HepG2 (cell line): ENCODE measurements around the gene SAMD10. TPM values are rescaled to one million over a fixed set of nuclear protein-coding genes. Genes with fewer than 3 reads are reported as not detected.

Experiments used
- MEF2D ChIP-seq: sonication (generic); formaldehyde crosslinking; IDR thresholded peaks from 2 replicates; pipeline ENCODE4 v1.5.1; 2020; ENCODE audit warnings: mild to moderate bottlenecking, missing genetic modification reagents
- NFKB2 ChIP-seq: sonication (generic); formaldehyde crosslinking; IDR thresholded peaks from 2 replicates; pipeline ENCODE4 v1.4.0; 2020; ENCODE audit warnings: missing genetic modification reagents, borderline replicate concordance
- NR1H2 ChIP-seq: sonication (generic); formaldehyde crosslinking; IDR thresholded peaks from 2 replicates; pipeline ENCODE4 v1.8.1; 2022; ENCODE audit warnings: low read depth, missing genetic modification reagents, borderline replicate concordance
- REL ChIP-seq: sonication (generic); formaldehyde crosslinking; conservative IDR thresholded peaks from 2 replicates; pipeline ENCODE4 v1.8.0; 2022; ENCODE audit warnings: mild to moderate bottlenecking, missing genetic modification reagents, moderate library complexity
- SMAD1 ChIP-seq: sonication (generic); formaldehyde crosslinking; IDR thresholded peaks from 2 replicates; pipeline ENCODE4 v1.4.0; 2020; ENCODE audit warnings: missing genetic modification reagents, low read depth, mild to moderate bottlenecking, borderline replicate concordance
- SMYD3 ChIP-seq: sonication (generic); formaldehyde crosslinking; IDR thresholded peaks from 2 replicates; pipeline ENCODE4 v1.8.1; 2023; ENCODE audit warnings: mild to moderate bottlenecking, missing genetic modification reagents
- SP1 ChIP-seq, 2 experiments: fragments of 450-650 bp in 1 of 2; sonication (generic) in 1 of 2; formaldehyde crosslinking in 1 of 2; IDR thresholded peaks; 2 replicates each; pipeline versions ENCODE4 v1.4.0 to v1.6.1; 2016 to 2020; ENCODE audit warnings: missing genetic modification reagents in 1 of 2
- SRSF4 ChIP-seq: fragments of 200-400 bp; formaldehyde crosslinking; IDR thresholded peaks from one replicate; pipeline ENCODE4 v1.6.1; 2018; ENCODE audit warnings: mild to moderate bottlenecking, low read depth, low read length, moderate library complexity; ENCODE audit not compliant: poor library complexity, severe bottlenecking
- ZNF256 ChIP-seq: sonication (generic); formaldehyde crosslinking; conservative IDR thresholded peaks from 2 replicates; pipeline ENCODE4 v1.4.0; 2020; ENCODE audit warnings: missing genetic modification reagents
- ZNF660 ChIP-seq: sonication (generic); formaldehyde crosslinking; IDR thresholded peaks from 2 replicates; pipeline ENCODE4 v1.5.1; 2020; ENCODE audit warnings: mild to moderate bottlenecking, low read depth, missing genetic modification reagents, borderline replicate concordance
- ZNF781 ChIP-seq: sonication (generic); formaldehyde crosslinking; IDR thresholded peaks from 2 replicates; pipeline ENCODE4 v1.5.1; 2020; ENCODE audit warnings: borderline replicate concordance, mild to moderate bottlenecking, missing genetic modification reagents; ENCODE audit errors: not compliant biosample characterization
- polyA plus RNA-seq, 8 experiments: library from polyadenylated mRNA; depleted of rRNA in 3 of 8; stranded (reverse) in 7 of 8; unstranded in 1 of 8; fragments of >200 nt; fragmentation: Illumina TruSeq in 4 of 8; extraction: Trizol in 4 of 8; gene quantifications; 2 replicates each; pipeline versions ENCODE4 v1.2.1 to v1.2.3, GENCODE V29; 2011 to 2016; ENCODE audit warnings: low read depth in 4 of 8, missing spikeins in 1 of 8, mixed read lengths in 1 of 8; ENCODE audit not compliant: insufficient read depth in 1 of 8
- total RNA-seq, 5 experiments: library from RNA; depleted of rRNA; stranded (reverse); fragments of >200 nt; fragmentation: Illumina TruSeq; extraction: Trizol; gene quantifications; 2 replicates each; pipeline ENCODE4 v1.2.3, GENCODE V29; 2016; ENCODE audit warnings: low read depth in 1 of 5
- TF ChIP-seq, protein P1 (sequence below): IDR thresholded peaks from 2 replicates; pipeline ENCODE4 v1.6.1; 2016
- TF ChIP-seq, protein P2 (sequence below): fragments of 450-650 bp; IDR thresholded peaks from 2 replicates; pipeline ENCODE4 v1.6.1; 2017; ENCODE audit warnings: mild to moderate bottlenecking
- TF ChIP-seq, protein P3 (sequence below): sonication (generic); formaldehyde crosslinking; IDR thresholded peaks from 2 replicates; pipeline ENCODE4 v1.4.0; 2020; ENCODE audit warnings: mild to moderate bottlenecking, missing genetic modification reagents
- TF ChIP-seq, protein P4 (sequence below): sonication (generic); formaldehyde crosslinking; IDR thresholded peaks from 2 replicates; pipeline ENCODE4 v1.5.0; 2020; ENCODE audit warnings: missing genetic modification reagents
- TF ChIP-seq, protein P5 (sequence below): sonication (generic); formaldehyde crosslinking; IDR thresholded peaks from 2 replicates; pipeline ENCODE4 v1.4.0; 2020; ENCODE audit warnings: missing genetic modification reagents
- TF ChIP-seq, protein P6 (sequence below): sonication (generic); formaldehyde crosslinking; IDR thresholded peaks from 2 replicates; pipeline ENCODE4 v1.5.1; 2020; ENCODE audit warnings: missing genetic modification reagents, mild to moderate bottlenecking, borderline replicate concordance

Gene SAMD10
- total and polyA plus RNA-seq, 2 of the 13 experiments (the other 11 are each of a cell fraction or from before 2014, with no cell fraction given) = 6.1 to 11.0 TPM

DNA sequence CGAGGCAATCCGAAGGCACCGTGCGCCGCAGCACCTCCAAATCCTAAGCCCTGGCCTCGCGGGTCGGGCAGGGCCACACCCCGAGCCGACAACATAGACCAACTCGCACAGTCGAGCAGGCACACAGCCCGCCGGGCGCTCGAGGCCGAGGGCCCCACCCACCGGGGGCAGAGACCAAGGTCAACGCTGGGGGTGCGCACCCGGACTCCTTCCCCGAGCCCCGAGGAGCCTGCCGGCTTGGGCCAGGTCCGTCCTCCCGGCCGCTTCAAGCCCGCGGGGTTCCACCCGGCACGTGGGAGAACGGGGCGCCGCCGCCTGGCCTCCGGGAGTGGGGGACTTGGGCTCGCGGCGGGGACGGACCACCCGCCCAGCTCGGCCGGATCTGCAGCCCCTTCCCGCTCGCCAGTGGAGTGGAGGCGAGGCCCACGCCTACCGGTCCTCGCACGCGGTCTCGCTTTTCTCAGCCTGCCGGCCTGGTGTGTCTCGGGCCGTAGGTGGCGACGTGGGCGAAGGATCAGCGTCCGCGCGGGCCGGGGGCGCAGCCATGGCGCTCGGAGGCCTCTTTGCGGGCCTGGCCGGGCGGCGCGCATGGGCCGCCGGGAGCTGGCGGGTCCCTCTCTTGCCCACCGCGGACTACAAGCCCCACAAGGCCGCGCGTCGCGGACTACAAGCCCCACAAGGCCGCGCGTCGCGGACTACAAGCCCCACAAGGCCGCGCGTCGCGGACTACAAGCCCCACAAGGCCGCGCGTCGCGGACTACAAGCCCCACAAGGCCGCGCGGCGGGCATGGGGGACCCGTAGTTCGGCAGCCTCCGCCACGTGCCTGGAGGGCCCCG is 23.4 kb downstream of the SAMD10 start, which contains the start of gene UCKL1 (continued):
- TF ChIP-seq ZNF256 (CRISPR knock-in tag) (peak; percentile 84; the same call in 1 of the 2 replicates), NFKB2 (CRISPR knock-in tag) (peak; percentile 97; the same call in 1 of the 2 replicates), SRSF4 (peak; percentile 98), SMYD3 (CRISPR knock-in tag) (peak; percentile 94), ZNF781 (peak; percentile 88), NR1H2 (CRISPR knock-in tag) (peak; percentile 99), SP1 (IDR thresholded peaks at IDR 0.05) (no peak), SP1 (CRISPR knock-in tag; IDR thresholded peaks at IDR 0.05) (peak; percentile 88), ZNF660 (CRISPR knock-in tag) (peak; percentile 95; the same call in 1 of the 2 replicates), REL (CRISPR knock-in tag) (peak; percentile 94), MEF2D (CRISPR knock-in tag) (peak; percentile 61; the same call in 1 of the 2 replicates), SMAD1 (CRISPR knock-in tag) (peak; percentile 90; the same call in 1 of the 2 replicates)
- TF ChIP-seq, protein P1, sequence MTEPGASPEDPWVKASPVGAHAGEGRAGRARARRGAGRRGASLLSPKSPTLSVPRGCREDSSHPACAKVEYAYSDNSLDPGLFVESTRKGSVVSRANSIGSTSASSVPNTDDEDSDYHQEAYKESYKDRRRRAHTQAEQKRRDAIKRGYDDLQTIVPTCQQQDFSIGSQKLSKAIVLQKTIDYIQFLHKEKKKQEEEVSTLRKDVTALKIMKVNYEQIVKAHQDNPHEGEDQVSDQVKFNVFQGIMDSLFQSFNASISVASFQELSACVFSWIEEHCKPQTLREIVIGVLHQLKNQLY = peak; percentile 33
- TF ChIP-seq, protein P2, sequence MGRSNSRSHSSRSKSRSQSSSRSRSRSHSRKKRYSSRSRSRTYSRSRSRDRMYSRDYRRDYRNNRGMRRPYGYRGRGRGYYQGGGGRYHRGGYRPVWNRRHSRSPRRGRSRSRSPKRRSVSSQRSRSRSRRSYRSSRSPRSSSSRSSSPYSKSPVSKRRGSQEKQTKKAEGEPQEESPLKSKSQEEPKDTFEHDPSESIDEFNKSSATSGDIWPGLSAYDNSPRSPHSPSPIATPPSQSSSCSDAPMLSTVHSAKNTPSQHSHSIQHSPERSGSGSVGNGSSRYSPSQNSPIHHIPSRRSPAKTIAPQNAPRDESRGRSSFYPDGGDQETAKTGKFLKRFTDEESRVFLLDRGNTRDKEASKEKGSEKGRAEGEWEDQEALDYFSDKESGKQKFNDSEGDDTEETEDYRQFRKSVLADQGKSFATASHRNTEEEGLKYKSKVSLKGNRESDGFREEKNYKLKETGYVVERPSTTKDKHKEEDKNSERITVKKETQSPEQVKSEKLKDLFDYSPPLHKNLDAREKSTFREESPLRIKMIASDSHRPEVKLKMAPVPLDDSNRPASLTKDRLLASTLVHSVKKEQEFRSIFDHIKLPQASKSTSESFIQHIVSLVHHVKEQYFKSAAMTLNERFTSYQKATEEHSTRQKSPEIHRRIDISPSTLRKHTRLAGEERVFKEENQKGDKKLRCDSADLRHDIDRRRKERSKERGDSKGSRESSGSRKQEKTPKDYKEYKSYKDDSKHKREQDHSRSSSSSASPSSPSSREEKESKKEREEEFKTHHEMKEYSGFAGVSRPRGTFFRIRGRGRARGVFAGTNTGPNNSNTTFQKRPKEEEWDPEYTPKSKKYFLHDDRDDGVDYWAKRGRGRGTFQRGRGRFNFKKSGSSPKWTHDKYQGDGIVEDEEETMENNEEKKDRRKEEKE = no peak
- TF ChIP-seq, protein P3, sequence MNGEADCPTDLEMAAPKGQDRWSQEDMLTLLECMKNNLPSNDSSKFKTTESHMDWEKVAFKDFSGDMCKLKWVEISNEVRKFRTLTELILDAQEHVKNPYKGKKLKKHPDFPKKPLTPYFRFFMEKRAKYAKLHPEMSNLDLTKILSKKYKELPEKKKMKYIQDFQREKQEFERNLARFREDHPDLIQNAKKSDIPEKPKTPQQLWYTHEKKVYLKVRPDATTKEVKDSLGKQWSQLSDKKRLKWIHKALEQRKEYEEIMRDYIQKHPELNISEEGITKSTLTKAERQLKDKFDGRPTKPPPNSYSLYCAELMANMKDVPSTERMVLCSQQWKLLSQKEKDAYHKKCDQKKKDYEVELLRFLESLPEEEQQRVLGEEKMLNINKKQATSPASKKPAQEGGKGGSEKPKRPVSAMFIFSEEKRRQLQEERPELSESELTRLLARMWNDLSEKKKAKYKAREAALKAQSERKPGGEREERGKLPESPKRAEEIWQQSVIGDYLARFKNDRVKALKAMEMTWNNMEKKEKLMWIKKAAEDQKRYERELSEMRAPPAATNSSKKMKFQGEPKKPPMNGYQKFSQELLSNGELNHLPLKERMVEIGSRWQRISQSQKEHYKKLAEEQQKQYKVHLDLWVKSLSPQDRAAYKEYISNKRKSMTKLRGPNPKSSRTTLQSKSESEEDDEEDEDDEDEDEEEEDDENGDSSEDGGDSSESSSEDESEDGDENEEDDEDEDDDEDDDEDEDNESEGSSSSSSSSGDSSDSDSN (CRISPR knock-in tag) = peak; percentile 98
- TF ChIP-seq, protein P4, sequence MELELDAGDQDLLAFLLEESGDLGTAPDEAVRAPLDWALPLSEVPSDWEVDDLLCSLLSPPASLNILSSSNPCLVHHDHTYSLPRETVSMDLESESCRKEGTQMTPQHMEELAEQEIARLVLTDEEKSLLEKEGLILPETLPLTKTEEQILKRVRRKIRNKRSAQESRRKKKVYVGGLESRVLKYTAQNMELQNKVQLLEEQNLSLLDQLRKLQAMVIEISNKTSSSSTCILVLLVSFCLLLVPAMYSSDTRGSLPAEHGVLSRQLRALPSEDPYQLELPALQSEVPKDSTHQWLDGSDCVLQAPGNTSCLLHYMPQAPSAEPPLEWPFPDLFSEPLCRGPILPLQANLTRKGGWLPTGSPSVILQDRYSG (CRISPR knock-in tag) = peak; percentile 98
- TF ChIP-seq, protein P5, sequence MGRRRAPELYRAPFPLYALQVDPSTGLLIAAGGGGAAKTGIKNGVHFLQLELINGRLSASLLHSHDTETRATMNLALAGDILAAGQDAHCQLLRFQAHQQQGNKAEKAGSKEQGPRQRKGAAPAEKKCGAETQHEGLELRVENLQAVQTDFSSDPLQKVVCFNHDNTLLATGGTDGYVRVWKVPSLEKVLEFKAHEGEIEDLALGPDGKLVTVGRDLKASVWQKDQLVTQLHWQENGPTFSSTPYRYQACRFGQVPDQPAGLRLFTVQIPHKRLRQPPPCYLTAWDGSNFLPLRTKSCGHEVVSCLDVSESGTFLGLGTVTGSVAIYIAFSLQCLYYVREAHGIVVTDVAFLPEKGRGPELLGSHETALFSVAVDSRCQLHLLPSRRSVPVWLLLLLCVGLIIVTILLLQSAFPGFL (CRISPR knock-in tag) = peak; percentile 85; the same call in 1 of the 2 replicates
- TF ChIP-seq, protein P6, sequence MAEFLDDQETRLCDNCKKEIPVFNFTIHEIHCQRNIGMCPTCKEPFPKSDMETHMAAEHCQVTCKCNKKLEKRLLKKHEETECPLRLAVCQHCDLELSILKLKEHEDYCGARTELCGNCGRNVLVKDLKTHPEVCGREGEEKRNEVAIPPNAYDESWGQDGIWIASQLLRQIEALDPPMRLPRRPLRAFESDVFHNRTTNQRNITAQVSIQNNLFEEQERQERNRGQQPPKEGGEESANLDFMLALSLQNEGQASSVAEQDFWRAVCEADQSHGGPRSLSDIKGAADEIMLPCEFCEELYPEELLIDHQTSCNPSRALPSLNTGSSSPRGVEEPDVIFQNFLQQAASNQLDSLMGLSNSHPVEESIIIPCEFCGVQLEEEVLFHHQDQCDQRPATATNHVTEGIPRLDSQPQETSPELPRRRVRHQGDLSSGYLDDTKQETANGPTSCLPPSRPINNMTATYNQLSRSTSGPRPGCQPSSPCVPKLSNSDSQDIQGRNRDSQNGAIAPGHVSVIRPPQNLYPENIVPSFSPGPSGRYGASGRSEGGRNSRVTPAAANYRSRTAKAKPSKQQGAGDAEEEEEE (CRISPR knock-in tag) = peak; percentile 94; the same call in 1 of the 2 replicates
